BLaER1 treated with 17β-estradiol and CSF1 and Interleukin-3, amounts not matched to agents 10 nM and 100 nM (cell line): ENCODE results near the gene OFD1.
A peak's percentile ranks its signal among the peaks of the same experiment; 100 is the strongest.

ENCODE experiments used
- H3K27ac ChIP-seq, 11 experiments: shearing (Covaris generic); formaldehyde crosslinking; 2 replicates each; pipeline ENCODE4 v1.8.1; 2022
- H3K27me3 ChIP-seq, 11 experiments: shearing (Covaris generic); formaldehyde crosslinking; 2 replicates each; pipeline ENCODE4 v1.8.1; 2022
- H3K36me3 ChIP-seq, 11 experiments: shearing (Covaris generic); formaldehyde crosslinking; 2 replicates each; pipeline ENCODE4 v1.8.1; 2022
- H3K4me1 ChIP-seq, 10 experiments: shearing (Covaris generic); formaldehyde crosslinking; 2 replicates each; pipeline ENCODE4 v1.8.1; 2022
- H3K4me2 ChIP-seq, 11 experiments: shearing (Covaris generic); formaldehyde crosslinking; 2 replicates each; pipeline ENCODE4 v1.8.1; 2022
- H3K4me3 ChIP-seq, 10 experiments: shearing (Covaris generic); formaldehyde crosslinking; 2 replicates each; pipeline ENCODE4 v1.8.1; 2022
- H3K9ac ChIP-seq, 11 experiments: shearing (Covaris generic); formaldehyde crosslinking; 2 replicates each; pipeline ENCODE4 v1.8.1; 2022
- H3K9me3 ChIP-seq, 11 experiments: shearing (Covaris generic); formaldehyde crosslinking; replicated peaks in 1 of 11; 2 replicates each; pipeline ENCODE4 v1.8.1; 2022
- H4K20me1 ChIP-seq, 11 experiments: shearing (Covaris generic); formaldehyde crosslinking; 2 replicates each; pipeline ENCODE4 v1.8.1; 2022
- Cebpa-rat ChIP-seq, 11 experiments: shearing (Covaris generic); IDR thresholded peaks; 2 replicates each; pipeline ENCODE4 v1.8.1; 2022

The OFD1 gene

DNA sequence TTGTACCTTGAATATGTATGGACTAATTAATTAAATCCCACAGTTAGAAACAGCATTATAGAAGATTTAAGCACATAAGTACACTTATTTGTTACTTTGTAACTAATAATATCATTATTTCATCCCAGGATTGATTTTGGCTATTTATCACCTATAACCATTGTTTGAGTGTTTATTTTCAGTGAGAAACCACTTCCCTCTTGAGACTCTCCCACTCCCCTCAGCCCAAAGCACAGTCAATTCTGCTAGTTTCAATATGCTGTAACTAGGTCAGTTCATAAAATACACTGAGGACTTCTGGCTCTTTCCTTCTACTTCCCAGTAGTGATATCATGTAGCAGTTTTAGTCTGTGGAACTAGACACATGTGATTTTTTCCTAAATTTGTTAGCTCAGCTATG is 16.3 kb downstream of the OFD1 start:
- H3K4me2 ChIP-seq, result peak overlapping the region; percentile 20 to 82 (median 69); a peak in 19 of 22 replicates

DNA sequence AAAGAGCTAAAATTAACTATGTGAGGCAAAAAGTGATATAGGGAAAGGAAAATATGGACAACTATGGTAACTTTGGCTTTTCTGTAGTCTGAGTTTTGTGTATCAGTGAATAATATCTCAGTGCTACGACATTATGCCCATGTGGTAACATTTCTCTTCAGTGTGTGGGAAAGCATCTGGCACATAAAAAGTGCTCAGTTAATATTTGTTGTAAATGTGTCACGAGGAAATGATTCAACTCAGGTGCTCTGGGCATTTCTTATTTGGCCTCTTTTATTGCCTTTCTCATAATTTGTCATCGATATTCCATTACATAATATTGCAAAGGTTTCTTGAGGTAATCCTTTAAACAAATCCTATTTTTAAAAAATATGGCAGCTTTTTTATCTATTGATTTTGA is 17.6 kb downstream of the OFD1 start:
- Histone ChIP-seq H3K4me2 (peak overlapping the region in 10 of 11 experiments; percentile 47 to 82 (median 72); a peak in 18 of 22 replicates), H3K27me3 (peaks cover 0 to 31% (median 6%) of the 10 kb centered on the region in 11 experiments; a peak in 8 of 22 replicates), H3K4me1 (peaks cover 60 to 78% (median 65%) of the 10 kb centered on the region in 10 experiments), H3K27ac (peak overlapping the region in 9 of 11 experiments; percentile 31 to 87 (median 77); a peak in 16 of 22 replicates), H3K9me3 (no peaks in the 10 kb centered on the region), H4K20me1 (no peaks in the 10 kb centered on the region), H3K9ac (peak overlapping the region in 4 of 11 experiments; percentile 11 to 38 (median 32); a peak in 4 of 22 replicates), H3K36me3 (peaks cover 0 to 81% (median 44%) of the 10 kb centered on the region in 11 experiments; a peak in 19 of 22 replicates), H3K4me3 (no peak overlapping the region)
- TF ChIP-seq Cebpa-rat (IDR thresholded peaks at IDR 0.05), result no peak

More for the DNA sequence above, 16.3 kb downstream of the OFD1 start:
- Histone ChIP-seq H3K27me3 (peaks cover 0 to 35% (median 4%) of the 10 kb centered on the region in 11 experiments; a peak in 7 of 22 replicates), H3K9ac (peak overlapping the region in 6 of 11 experiments; percentile 19 to 42 (median 31); a peak in 7 of 22 replicates), H3K9me3 (no peaks in the 10 kb centered on the region), H3K4me1 (peaks cover 47 to 69% (median 58%) of the 10 kb centered on the region in 10 experiments), H3K27ac (peak overlapping the region in 8 of 11 experiments; percentile 26 to 87 (median 78); a peak in 13 of 22 replicates), H3K4me3 (no peak overlapping the region), H4K20me1 (no peaks in the 10 kb centered on the region), H3K36me3 (peaks cover 0 to 80% (median 43%) of the 10 kb centered on the region in 11 experiments; a peak in 17 of 22 replicates)
- no peak for TF ChIP-seq Cebpa-rat (IDR thresholded peaks at IDR 0.05)

DNA sequence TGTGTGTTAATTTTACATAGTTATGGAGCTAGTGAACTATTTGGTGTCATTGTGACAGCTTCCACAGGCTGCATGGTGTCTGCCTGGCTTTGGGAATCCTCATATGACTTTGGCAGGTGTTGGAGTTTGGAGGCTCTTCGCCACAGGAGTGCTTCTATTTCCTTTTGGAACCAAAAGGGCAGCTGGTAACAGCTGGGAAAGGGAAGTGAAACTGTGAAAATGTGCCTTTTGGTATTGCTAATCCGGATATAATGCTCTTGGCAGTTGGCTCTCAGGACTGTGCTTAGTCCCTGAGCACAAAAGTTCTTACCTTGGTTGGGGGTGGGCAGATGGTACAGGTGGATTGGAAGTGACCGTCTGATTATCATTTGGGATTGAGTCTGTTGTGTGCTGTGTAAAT is 18.1 kb downstream of the OFD1 start:
- peaks cover 0 to 31% (median 8%) of the 10 kb centered on the region in 11 experiments; a peak in 9 of 22 replicates for H3K27me3 ChIP-seq
- H3K4me2 ChIP-seq, result peak overlapping the region; percentile 47 to 82 (median 70)
- peaks cover 2 to 81% (median 44%) of the 10 kb centered on the region in 11 experiments; a peak in 19 of 22 replicates for H3K36me3 ChIP-seq
- H4K20me1 ChIP-seq, result no peaks in the 10 kb centered on the region
- peak overlapping the region in 9 of 11 experiments; percentile 31 to 87 (median 77); a peak in 18 of 22 replicates for H3K27ac ChIP-seq
- H3K9ac ChIP-seq, result peak overlapping the region in 7 of 11 experiments; percentile 31 to 59 (median 49); a peak in 12 of 22 replicates
- H3K4me1 ChIP-seq, result peaks cover 60 to 78% (median 67%) of the 10 kb centered on the region in 10 experiments
- no peak overlapping the region for H3K4me3 ChIP-seq
- H3K9me3 ChIP-seq, result no peaks in the 10 kb centered on the region
- no peak for TF ChIP-seq Cebpa-rat (IDR thresholded peaks at IDR 0.05)

DNA sequence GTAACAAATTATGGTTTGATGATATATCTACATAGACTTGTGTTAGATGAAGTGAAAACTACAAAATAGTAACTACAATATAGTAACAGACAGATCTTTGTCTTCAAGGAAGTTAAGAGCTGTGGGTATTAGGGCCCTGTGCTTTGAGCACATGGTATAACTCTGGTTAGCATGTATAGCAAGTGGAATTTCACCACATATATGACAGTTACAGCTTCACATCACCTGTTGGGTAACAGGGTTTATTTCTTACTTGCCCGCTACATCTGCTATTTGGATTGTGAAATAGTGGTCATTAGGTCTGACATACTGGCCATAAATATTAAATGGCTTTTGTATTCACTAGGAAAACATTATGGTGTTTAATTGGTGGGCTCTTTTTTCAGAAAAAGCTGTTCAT is 20.2 kb downstream of the OFD1 start:
- peak overlapping the region in 1 of 11 experiments; percentile 17; a peak in 1 of 22 replicates for H3K9ac ChIP-seq
- H3K4me3 ChIP-seq, result no peak overlapping the region
- peaks cover 0 to 5% (median 0%) of the 10 kb centered on the region in 11 experiments; a peak in 3 of 22 replicates for H4K20me1 ChIP-seq
- peaks cover 3 to 76% (median 41%) of the 10 kb centered on the region in 11 experiments; a peak in 18 of 22 replicates for H3K36me3 ChIP-seq
- peaks cover 77 to 98% (median 87%) of the 10 kb centered on the region in 10 experiments for H3K4me1 ChIP-seq
- H3K27me3 ChIP-seq, result peaks cover 0 to 32% (median 11%) of the 10 kb centered on the region in 11 experiments; a peak in 10 of 22 replicates
- no peaks in the 10 kb centered on the region for H3K9me3 ChIP-seq
- peak overlapping the region in 8 of 11 experiments; percentile 10 to 87 (median 78); a peak in 14 of 22 replicates for H3K27ac ChIP-seq
- peak in 1 of 11 experiments; percentile 31; a peak in 1 of 22 replicates for TF ChIP-seq Cebpa-rat (IDR thresholded peaks at IDR 0.05)
- H3K4me2 ChIP-seq, result peak overlapping the region in 8 of 11 experiments; percentile 0 to 15 (median 10); a peak in 6 of 22 replicates

DNA sequence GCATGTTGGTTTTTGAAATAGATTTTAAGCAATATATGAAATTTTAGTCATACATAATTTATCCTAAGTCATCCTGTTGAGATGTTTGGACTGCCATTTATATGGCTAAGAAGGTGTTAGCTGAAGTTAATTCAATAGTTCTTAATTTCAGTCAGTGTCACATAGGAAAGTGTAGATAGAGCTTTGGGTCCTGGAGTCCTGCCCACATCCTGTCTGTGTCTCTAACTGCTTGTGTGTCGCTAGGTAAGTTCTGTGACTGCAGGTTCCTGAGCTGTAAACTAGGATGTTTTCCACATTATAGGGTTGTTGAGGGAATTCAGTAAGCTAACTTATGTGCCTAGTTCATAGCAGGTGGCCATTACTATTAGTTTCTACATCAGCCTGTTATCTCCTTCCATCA is 20.7 kb downstream of the OFD1 start:
- peaks cover 0 to 29% (median 12%) of the 10 kb centered on the region in 11 experiments; a peak in 10 of 22 replicates for H3K27me3 ChIP-seq
- no peak for TF ChIP-seq Cebpa-rat (IDR thresholded peaks at IDR 0.05)
- H3K9ac ChIP-seq, result no peak overlapping the region
- H3K27ac ChIP-seq, result peak overlapping the region in 9 of 11 experiments; percentile 13 to 87 (median 77); a peak in 13 of 22 replicates
- no peaks in the 10 kb centered on the region for H3K9me3 ChIP-seq
- peaks cover 3 to 76% (median 46%) of the 10 kb centered on the region in 11 experiments; a peak in 18 of 22 replicates for H3K36me3 ChIP-seq
- H3K4me3 ChIP-seq, result no peak overlapping the region
- H3K4me1 ChIP-seq, result peaks cover 81 to 98% (median 88%) of the 10 kb centered on the region in 10 experiments
- H4K20me1 ChIP-seq, result peaks cover 0 to 5% (median 0%) of the 10 kb centered on the region in 11 experiments; a peak in 3 of 22 replicates
- H3K4me2 ChIP-seq, result peak overlapping the region in 8 of 11 experiments; percentile 0 to 39 (median 14); a peak in 9 of 22 replicates

DNA sequence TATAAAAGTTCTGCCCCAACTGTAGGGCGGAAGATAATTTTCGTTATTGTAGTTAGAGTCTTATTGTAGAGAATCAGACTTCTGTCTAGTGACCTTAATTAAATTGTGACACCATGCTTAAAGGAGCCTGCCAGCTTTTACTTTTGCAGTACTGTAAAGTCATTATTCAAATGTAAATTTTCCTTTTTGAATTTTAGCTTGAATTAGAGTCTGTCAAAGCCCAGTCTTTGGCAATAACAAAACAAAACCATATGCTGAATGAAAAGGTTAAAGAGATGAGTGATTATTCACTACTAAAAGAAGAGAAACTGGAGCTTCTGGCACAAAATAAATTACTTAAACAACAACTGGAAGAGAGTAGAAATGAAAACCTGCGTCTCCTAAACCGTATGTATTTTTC is 21.8 kb downstream of the OFD1 start:
- H3K9ac ChIP-seq, result no peak overlapping the region
- H3K36me3 ChIP-seq, result peaks cover 3 to 84% (median 52%) of the 10 kb centered on the region in 11 experiments; a peak in 18 of 22 replicates
- H3K4me3 ChIP-seq, result no peak overlapping the region
- H3K4me2 ChIP-seq, result peak overlapping the region in 3 of 11 experiments; percentile 3 to 44 (median 27); a peak in 2 of 22 replicates
- H3K9me3 ChIP-seq, result no peaks in the 10 kb centered on the region
- TF ChIP-seq Cebpa-rat (IDR thresholded peaks at IDR 0.05), result no peak
- peaks cover 81 to 98% (median 87%) of the 10 kb centered on the region in 10 experiments for H3K4me1 ChIP-seq
- H3K27me3 ChIP-seq, result peaks cover 0 to 32% (median 15%) of the 10 kb centered on the region in 11 experiments; a peak in 10 of 22 replicates
- peaks cover 0 to 5% (median 0%) of the 10 kb centered on the region in 11 experiments; a peak in 3 of 22 replicates for H4K20me1 ChIP-seq
- peak overlapping the region in 9 of 11 experiments; percentile 5 to 87 (median 77); a peak in 13 of 22 replicates for H3K27ac ChIP-seq

DNA sequence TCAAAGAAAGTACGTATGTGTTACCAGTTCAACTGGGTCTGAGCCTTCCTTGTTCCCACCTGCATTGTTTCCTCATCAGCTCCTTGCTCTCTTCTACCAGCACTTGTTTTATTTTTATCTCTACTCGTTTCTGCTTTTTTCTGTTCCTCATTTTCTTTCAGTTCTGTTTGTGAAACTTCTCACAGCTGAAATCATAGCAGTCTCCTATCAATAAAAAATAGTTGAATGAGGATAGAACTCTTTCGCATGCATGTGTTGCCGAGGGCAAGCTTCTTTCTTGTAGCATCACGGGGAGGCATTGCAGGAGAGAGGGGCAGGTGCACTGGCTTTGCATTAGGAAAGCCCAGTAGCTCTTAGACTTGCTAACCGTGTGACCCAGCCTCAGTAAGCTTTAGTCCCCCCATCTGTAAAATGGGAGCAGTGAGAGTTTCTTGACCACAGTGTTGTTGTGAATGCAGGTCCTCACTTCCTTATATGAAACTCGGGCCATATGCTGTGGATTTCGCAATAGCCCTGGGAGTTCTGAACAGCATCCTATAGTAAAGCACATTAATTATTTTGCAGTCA is 24.7 kb downstream of the OFD1 start:
- peak overlapping the region in 10 of 11 experiments; percentile 49 to 87 (median 77); a peak in 21 of 22 replicates for H3K27ac ChIP-seq
- H3K9me3 ChIP-seq, result no peaks in the 10 kb centered on the region
- H3K4me1 ChIP-seq, result peaks cover 84 to 98% (median 90%) of the 10 kb centered on the region in 10 experiments
- H3K4me3 ChIP-seq, result no peak overlapping the region
- H3K27me3 ChIP-seq, result peaks cover 13 to 52% (median 33%) of the 10 kb centered on the region in 11 experiments
- peak; percentile 9 to 85 (median 79); a peak in 19 of 22 replicates for TF ChIP-seq Cebpa-rat (IDR thresholded peaks at IDR 0.05)
- peaks cover 0 to 5% (median 0%) of the 10 kb centered on the region in 11 experiments; a peak in 3 of 22 replicates for H4K20me1 ChIP-seq
- peak overlapping the region in 9 of 11 experiments; percentile 45 to 67 (median 54); a peak in 17 of 22 replicates for H3K9ac ChIP-seq
- peak overlapping the region; percentile 59 to 79 (median 69) for H3K4me2 ChIP-seq
- peaks cover 3 to 84% (median 45%) of the 10 kb centered on the region in 11 experiments; a peak in 19 of 22 replicates for H3K36me3 ChIP-seq

DNA sequence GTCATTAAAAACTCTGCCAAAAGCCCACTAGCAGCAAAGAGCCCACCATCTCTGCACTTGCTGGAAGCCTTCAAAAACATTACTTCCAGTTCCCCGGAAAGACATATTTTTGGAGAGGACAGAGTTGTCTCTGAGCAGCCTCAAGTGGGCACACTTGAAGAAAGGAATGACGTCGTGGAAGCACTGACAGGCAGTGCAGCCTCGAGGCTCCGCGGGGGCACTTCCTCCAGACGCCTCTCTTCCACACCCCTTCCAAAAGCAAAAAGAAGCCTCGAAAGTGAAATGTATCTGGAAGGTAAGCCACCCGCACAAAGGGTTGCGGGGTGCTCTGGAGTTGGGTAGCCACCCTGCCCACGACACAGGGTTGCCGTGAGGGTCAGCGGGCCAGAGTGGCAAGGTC is 25.9 kb downstream of the OFD1 start:
- H4K20me1 ChIP-seq, result peaks cover 0 to 12% (median 0%) of the 10 kb centered on the region in 11 experiments; a peak in 5 of 22 replicates
- H3K36me3 ChIP-seq, result peaks cover 3 to 84% (median 47%) of the 10 kb centered on the region in 11 experiments; a peak in 19 of 22 replicates
- H3K9ac ChIP-seq, result peak overlapping the region in 9 of 11 experiments; percentile 45 to 67 (median 58); a peak in 14 of 22 replicates
- H3K4me1 ChIP-seq, result peaks cover 85 to 98% (median 91%) of the 10 kb centered on the region in 10 experiments
- peak overlapping the region in 3 of 10 experiments; percentile 6 to 33 (median 19); a peak in 3 of 20 replicates for H3K4me3 ChIP-seq
- H3K9me3 ChIP-seq, result no peaks in the 10 kb centered on the region
- H3K27ac ChIP-seq, result peak overlapping the region in 10 of 11 experiments; percentile 49 to 87 (median 77); a peak in 18 of 22 replicates
- H3K4me2 ChIP-seq, result peak overlapping the region; percentile 59 to 79 (median 69)
- H3K27me3 ChIP-seq, result peaks cover 24 to 63% (median 44%) of the 10 kb centered on the region in 11 experiments
- TF ChIP-seq Cebpa-rat (IDR thresholded peaks at IDR 0.05), result no peak
